NCI-H748 treated with DMSO at 0.1 percent for 48 hours (cell line): ENCODE results near the gene NRAS.

ENCODE experiments used
- DNase-seq: peaks from one replicate; lab custom pipeline; 2025; lab: John Stamatoyannopoulos, UW

The NRAS gene

DNA sequence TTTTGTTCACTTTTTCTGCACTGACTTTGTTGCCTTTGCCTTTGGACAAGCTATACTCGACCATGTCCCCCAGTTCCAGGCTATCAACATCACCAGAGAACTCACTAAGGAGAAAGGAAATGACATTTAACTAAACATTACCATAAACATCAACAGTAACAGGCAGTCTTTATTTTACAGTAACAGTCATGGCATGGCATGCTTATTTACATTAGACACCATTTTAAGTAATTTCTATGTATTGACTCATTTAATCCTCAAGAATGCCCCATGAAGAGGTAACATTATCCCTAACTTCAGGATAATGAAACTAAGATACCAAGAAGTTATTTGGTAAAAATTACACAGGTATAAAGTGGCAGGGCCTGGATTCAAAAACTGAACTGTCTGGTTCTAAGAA lies 8.7 kb upstream of the NRAS start:
- no peak for DNase-seq

DNA sequence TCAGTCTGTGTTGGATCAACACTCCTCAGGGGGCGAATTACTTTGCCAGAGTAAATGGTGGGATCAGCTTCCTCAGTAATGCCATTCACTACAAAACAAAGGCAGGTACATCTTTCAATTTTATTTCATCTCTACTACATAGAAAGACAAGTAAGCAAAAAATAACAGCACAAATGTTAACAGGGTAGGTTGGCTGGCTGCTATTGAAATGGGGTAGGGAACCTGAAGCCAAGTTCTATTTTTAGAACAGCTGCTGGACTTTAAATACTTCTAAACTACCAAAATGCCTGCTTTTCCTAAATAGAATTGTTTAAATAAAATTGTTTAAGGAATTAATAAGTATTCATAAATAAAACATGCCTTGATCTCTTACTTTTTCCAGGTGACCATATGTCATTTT lies 7.3 kb upstream of the NRAS start:
- no peak for DNase-seq

DNA sequence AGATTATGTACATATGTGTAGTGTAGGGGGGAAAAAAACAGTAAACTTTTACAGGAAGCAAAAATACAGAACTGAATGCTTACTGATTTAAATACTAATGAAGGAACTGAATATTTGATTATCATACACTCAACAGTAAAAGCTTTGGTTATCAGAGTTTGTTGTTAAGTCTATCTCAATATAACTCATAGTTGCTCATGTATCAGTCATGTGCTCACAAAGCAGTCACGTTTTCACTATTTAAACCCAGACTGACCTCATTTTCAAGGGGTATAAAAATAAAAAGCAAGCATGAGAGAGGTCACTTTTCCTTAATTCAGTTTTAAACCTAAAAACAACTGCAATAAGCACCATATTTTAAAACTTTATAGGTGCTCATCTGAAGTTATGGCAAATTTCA lies 6.9 kb upstream of the NRAS start:
- DNase-seq = no peak

DNA sequence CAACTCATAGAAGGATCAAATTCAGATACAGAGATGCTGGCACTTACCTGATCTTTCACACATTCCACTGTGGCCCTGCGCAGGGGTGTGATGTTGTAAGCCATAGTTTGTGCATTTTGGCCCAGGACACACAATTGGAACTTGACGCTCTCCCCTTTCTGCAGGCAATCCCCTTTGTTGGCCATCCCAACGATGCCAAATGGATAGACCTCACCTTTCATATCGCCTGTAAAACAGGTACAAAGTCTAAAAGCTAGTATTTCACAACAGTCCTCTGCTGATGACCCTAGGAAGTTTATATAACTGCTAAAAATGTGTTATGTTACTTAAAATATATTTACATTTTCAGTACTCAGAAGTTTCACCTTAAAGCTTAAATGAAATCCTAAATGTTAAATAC lies 3.9 kb upstream of the NRAS start:
- DNase-seq = no peak

DNA sequence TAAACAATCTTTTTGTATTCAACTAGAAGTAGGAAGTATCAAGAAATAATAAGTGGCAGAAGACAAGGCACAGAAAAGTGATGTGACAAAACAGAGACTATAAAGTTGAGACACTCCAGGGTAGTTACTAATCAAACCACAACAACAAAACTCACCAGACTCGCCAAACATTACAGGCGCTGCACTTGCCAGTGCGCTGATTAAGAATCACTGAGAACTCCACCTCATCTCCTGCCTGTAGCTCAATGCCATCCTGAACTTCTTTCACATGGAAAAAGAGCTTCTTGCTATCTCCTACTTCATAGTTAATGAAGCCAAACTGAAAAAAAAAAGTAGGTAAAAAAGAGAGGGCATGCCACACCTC lies 2.8 kb upstream of the NRAS start:
- no peak for DNase-seq

DNA sequence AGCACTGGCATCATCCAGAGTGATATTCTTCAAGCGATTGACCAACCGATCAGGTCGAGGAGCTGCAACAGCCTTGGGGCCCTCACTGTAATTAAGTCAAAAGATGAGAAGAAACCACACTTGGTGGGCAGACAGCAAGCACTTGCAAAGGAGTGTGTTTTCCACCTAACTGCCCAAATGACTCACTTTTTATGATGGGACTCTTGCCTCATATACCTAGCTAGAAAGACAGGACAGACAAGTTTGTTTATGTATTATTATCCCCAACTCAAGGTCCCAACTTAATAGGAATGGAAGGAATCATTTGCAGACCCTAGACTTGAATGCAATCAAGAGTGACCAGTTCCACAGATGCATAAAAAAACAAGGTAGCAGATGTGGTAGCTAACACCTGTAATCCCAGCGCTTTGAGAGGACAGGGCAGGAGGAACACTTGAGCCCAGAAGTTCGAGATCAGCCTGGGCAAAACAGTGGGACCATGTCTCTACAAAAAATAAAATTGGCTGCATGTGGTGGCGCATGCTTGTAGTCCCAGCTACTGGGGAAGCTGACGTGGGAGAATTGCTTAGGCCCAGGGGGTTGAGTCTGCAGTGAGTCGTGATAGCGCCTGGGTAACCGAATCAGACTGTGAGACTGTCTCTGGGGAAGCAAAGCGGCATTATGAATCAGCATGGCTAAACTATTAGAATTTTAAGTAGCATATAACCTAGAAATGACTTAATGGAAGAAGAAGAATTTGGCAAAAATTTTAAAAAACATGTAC lies 2.3 kb upstream of the NRAS start:
- no peak for DNase-seq

DNA sequence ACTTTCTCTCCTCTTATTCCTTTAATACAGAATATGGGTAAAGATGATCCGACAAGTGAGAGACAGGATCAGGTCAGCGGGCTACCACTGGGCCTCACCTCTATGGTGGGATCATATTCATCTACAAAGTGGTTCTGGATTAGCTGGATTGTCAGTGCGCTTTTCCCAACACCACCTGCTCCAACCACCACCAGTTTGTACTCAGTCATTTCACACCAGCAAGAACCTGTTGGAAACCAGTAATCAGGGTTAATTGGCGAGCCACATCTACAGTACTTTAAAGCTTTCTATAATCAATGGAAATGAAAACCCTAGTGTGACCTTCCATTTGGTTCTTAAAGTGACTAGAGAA lies 643 bp downstream of the NRAS start:
- DNase-seq = no peak

DNA sequence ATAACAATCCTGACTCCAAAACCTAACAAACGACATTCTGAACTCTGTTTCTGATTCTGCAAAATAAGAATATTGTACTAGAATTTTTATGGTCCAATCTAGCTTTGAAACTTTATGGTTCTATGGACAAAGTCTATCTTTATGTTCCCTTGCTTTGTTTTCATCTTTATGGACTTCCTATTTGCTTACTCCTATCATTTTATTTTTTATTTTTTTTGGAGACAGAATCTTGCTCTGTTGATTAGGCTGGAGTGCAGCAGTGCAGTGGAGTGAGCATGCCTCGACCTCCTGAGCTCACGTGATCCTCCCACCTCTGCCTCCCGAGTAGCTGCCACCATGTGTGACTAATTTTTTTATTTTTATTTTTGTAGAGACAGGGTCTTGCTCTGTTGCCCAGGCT lies 3.6 kb downstream of the NRAS start:
- no peak for DNase-seq

DNA sequence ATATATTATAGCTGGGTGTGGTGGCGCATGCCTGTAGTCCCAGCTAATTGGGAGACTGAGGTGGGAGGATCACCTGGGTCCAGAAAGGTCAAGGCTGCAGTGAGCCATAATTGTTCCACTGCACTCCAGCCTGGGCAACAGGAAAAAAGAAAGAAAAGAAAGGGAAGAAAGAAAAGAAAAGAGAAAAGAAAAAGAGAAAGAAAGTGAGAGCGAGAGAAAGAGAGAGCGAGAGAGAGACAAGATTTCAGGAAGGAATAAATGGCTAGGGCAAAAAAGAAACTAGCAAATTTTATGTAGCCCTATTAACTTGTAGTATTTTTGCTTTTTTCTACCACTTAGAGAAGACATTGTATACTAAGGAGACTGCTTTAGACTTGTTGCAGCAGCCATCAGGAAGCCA lies 6.2 kb downstream of the NRAS start:
- no peak for DNase-seq

DNA sequence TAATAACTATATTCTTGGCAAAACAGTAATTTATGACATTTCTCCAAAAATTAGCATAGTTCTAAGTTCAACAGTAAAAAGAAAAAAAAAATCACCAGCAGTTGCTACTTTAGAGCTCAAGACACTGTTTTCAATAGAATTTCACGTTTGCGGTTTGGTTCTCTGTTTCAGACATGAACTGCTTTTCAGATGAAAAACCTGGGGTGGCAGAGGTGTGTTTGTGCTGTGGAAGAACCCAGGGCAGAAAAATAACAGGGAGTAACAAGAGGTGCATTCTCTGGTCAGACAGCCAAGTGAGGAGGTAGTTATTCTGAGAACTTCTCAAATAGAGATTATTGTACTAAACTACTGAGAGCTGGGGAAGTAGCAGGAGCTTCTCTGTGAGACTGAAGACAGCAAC lies 9.0 kb downstream of the NRAS start:
- DNase-seq = no peak

DNA sequence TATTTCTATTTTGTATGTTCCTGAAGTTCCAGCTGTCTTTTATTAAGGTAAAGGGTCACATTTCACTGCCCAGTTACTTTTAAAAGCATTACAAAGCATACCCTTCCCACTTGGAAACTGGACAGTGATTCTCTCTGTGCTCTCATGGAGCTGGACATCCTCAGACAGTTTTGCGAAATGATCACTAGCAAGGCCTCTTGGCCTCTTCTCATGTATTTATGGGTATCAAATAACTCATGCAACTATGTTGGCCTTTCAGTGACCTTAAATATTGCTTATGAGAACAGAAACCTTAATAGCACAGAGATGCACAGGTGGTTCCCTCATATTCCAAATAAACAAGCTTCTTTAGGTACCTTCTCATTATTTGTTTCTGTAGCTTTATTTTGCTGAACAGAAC lies 13.3 kb downstream of the NRAS start:
- DNase-seq = no peak

DNA sequence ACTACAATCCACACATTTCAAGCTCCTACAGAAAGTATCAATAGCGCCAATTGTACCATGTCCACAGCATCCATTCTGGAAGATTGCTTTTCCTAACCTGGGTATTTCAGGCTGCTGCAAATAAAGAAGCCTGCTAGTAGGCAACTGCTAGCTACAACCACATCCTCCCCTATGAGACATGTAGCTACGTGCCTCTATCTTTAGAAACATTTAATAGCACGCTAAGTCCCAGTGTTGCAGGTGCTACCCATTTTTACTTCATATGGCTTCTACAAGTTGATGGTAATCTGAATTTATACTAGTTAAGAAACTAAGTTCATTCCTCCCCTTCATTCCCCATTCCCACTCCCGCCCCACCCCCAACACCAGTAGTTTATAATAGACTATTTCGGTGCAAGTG lies 13.8 kb downstream of the NRAS start:
- no peak for DNase-seq

DNA sequence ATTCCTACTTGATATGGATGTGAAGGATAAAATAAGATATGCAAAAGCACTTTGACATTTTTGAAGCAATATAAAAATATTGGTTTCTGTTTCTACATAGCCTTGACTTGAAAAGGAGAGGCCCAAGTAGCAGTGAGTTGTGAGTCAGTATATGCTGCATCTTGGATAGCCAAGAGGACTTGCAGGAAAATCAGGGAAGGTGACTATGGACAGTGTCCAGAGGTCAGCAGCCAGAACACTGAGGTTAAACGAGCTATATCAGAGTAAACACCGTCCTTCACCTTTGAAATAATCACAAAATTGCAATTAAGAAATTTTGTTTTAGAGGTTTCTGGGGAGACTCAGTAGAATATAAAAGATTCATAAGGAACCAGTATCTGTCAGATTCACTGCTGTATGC lies 14.6 kb downstream of the NRAS start:
- DNase-seq = no peak

DNA sequence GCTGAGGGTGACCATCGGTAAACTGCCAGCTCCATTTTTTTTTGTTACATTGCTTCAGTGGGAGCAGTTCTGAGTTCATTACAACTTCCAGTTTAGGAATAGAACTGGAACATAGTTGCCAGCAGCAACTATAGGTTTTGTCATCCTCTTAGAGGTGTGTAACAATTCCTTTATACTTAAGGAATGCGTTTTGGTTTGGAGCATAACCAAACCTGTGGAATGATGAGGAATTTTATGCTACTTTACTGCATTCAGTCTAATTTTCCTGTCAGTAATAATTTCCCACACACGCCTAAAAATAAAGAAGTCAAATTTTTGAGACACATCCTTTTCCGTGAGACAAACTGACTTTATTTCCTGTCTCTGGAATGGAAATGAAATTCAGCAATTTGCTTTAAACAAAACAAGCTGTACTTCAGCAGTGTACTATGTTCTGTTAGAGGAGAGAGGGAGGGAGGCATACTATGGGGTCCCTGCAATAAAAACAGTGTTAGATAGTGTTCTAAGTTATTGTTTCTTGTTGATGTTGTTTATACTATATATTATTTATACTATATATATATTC lies 16.5 kb downstream of the NRAS start:
- no peak for DNase-seq

DNA sequence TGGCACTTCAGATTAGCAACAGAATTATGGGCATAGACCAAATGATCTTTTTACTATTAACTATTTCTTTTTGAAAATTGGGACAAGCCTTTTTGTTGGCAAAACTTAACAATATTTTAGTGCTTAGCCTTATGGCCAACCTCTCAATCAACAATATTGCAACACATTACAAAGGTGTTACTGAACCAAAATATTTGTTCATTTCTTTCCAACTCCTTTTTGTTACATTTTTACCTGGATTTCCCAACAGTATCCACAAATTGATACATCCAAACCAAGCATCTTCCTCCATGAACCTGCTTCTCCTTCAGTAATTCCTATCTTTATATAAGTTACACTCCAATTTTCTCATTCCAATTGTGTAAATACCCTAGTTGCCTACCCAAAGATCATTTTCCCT lies 19.8 kb downstream of the NRAS start:
- no peak for DNase-seq

DNA sequence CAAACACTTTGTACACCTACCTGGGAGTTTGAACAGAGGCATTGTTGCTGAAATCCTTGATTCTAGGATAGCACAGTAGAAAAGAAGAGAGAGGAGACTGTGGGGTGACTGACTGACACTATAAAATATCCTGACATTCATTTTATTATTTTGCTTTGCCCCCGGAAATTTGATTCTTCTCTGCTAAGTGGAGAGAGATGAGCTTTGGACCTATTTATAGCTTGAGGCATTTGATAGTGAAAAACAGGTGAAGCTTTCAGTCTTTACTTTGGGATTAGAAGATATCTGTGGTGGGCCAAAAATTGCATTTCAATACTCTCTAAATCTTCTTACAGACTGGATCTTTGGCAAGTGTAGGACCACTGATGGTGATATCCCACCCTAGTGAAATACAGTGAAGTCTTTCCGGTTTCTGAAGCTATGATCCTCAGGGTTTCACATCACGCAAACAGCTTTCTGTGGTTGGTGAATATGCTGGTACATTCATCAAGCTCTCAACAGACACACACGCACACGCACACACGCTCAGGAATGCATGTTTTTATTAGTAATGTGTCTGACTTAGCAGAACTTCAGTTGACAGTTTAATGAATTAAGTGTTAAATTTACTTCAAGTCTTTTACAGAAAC lies 21.0 kb downstream of the NRAS start, which contains the start of gene AMPD1:
TSS of gene AMPD1 (minus strand) at position 117 of the 629 bp plus-strand sequence. CDS start at position 42, 75 bp downstream.
- no peak for DNase-seq

DNA sequence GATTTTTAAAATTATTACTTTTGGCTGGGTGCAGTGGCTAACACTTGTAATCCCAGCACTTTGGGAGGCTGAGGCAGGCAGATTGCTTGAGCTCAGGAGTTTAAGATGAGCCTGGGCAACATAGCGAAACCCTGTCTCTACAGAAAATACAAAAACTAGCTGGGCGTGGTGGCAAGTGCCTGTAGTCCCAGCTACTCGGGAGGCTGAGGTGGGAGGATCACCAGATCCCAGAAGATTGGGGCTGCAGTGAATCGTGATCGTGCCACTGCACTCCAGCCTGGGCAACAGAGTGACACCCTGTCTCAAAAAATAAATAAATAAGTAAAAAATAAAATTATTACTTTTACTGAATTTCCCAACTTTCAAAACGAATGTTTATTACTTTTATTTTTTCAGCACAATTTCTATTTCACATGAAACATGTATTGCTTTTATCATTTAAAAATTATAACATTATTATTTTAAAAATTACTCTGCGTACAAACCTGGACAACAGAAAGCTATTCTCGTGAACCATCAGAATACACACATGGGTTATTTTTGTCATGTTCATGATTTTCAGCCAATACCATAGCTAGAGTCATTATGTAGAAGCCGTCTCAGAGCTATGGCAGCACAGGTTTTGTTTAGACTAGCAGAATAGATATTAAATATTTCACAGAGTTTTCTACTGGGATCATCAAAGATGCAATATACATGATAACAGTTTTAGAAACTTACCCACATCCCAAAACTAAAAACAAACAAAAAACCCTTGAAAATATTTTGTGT lies 21.8 kb downstream of the NRAS start:
- no peak for DNase-seq

DNA sequence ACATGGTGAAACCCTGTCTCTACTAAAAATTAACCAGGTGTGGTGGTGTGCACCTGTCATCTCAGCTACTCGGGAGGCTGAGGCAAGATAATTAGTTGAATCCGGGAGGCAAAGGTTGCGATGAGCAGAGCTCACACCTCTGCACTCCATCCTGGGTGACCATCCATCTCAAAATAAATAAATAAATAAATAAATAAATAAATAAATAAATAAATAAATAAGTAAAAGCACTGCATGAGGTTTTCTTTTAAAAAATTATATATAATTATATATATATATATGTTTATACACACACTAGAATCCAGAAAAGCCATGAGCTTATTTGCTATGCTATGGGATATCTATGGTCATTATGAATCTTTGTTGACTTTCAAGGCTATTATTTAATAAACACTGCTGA lies 23.6 kb downstream of the NRAS start:
- no peak for DNase-seq

DNA sequence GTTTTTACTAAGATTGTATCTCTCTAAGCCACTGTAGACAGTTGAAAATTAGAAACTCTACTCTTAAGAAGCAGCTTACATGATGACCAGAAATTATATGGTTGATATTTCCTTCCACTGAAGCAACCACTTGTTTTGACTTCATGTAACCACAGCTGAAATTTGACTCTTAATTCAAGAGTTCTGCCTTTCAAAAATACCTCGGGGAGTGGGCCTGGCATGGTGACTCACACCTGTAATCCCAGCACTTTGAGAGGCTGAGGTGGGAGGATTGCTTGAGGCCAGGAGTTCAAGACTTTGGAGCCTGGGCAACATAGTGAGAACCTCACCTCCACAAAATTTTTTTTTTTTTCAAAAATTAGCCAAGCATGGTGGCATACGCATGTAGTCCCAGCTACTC lies 25.5 kb downstream of the NRAS start:
- no peak for DNase-seq

DNA sequence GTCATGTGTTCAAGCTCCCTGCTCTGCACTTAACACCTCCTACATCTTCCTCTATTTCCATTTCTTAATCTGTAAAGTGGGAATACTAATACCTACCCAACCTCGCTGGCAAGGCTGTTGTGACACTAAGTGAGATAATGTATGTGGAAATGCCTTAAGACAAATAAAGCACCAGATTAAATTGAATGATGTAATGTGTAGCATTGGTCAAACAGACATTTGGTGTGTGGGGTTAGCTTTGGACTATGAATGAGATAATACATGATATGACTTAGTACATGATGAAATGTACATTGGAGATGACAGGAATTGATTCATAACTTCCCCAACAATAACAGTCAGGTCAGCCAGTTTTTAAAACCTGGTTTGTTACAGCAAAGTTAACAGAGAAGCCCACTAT lies 26.4 kb downstream of the NRAS start:
- no peak for DNase-seq

DNA sequence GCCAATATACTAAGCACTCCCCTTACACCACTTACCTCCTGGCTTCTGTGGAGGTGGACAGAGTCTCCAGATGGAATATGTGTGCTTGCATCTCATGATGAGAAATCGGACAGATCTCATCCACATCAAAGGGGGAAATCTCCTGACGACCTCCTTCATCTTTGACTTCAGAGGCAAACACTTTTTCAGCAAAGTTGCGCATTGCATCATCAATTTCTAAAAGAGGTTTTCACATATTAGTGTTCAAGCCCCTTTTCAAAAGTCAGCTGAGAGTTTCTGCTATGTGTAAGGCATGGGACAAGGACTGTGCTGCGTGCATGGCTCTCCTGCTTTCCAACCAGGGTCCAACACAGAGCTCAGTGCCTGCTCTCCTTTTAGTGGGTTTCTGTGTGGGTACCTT lies 28.0 kb downstream of the NRAS start:
- no peak for DNase-seq

DNA sequence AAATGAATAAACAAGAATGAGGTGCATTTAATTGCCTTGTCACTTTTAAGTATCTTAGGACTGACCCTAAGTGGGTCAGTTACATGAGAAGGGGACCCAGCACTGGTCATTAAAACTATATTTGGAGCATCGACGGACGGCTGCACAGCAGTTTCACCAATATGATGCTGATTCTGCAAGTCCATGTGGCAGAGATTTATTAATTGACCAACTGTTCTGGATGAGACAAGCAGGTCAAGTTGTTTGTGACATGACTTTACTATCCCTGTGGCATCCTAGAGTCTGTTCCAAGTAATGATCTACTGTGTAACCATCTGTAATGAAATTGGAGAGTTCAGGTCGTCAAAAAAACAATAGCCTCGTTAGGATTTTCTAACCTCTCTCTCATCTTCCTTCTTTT lies 30.7 kb downstream of the NRAS start:
- no peak for DNase-seq

DNA sequence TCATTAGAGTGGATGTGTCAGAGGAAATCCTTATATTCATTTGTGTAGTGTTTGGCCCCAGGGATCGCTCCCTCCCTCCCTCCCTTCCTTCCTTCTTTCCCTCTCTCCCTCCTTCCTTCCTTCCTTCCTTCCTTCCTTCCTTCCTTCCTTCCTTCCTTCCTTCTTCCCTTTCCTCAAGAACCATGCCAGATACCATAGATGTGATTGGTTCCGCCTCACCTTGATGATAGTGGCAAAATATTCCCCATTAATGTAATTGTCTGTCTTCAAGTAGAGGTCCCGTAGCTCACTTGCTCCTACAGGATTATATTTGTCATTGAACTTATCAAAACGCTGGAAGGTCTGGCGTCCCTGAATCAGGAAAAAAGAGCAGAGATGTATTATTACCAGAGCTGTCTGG lies 38.9 kb downstream of the NRAS start:
- no peak for DNase-seq
